Measurements from ENCODE around the gene JARID2. TPM values are rescaled to one million over a fixed set of nuclear protein-coding genes. Genes with fewer than 3 reads are reported as not detected.

The JARID2 gene
- total and polyA plus RNA-seq, 2 of the 13 experiments (the other 11 are each of a cell fraction or from before 2014, with no cell fraction given): 7.5 to 10.3 TPM

- no peak for TF ChIP-seq ZNF431 (CRISPR knock-in tag; IDR thresholded peaks at IDR 0.05; ENCODE audit: borderline replicate concordance, low read depth)
- TF ChIP-seq MAFF (IDR thresholded peaks at IDR 0.05; ENCODE audit: low read depth, low read length): no peak
- no peak for TF ChIP-seq KDM1A (CRISPR knock-in tag; IDR thresholded peaks at IDR 0.05)
- TF ChIP-seq PHF21A (CRISPR knock-in tag; IDR thresholded peaks at IDR 0.05): no peak
- TF ChIP-seq LRRFIP1 (CRISPR knock-in tag; conservative IDR thresholded peaks at IDR 0.05): no peak
- no peak for TF ChIP-seq HNF1B (CRISPR knock-in tag; IDR thresholded peaks at IDR 0.05)
Measured at GRCh38 chr6:15340105-15340601, 94.3 kb downstream of the JARID2 start (continued).

GRCh38 chr6:15340775-15341174 lies 94.9 kb downstream of the JARID2 start:
- 85% methylated on average over 4 of the region's 4 CpGs for WGBS (ENCODE audit: low lambda C conversion rate)
- Histone ChIP-seq H3K9me3 (ENCODE audit: low read length) (no peaks in the 10 kb centered on the region), H4K20me1 (ENCODE audit: insufficient read depth, low read length) (peaks cover 3% of the 10 kb centered on the region; the same call in 1 of the 2 replicates), H3K4me2 (ENCODE audit: low read depth, low read length) (no peak overlapping the region), H3K36me3 (replicated peaks in 1 of 2; ENCODE audit: control insufficient read depth in 1 of 2, insufficient read depth in 2 of 2, low read length in 2 of 2) (no peaks in the 10 kb centered on the region), H3K27ac (ENCODE audit: extremely low read length, insufficient read depth, low read length) (no peak overlapping the region), H3K4me3 (replicated peaks in 1 of 3; ENCODE audit: insufficient read depth in 1 of 3, low read depth in 2 of 3, low read length in 3 of 3) (no peak overlapping the region), H3K4me1 (ENCODE audit: insufficient read depth, low read length) (no peaks in the 10 kb centered on the region), H2AFZ (ENCODE audit: low read length) (no peak overlapping the region), H3K27me3 (ENCODE audit: control insufficient read depth in 1 of 2, insufficient read depth in 2 of 2, low read length in 2 of 2) (no peaks in the 10 kb centered on the region), H3K9ac (ENCODE audit: insufficient read depth, low read depth, low read length) (no peak overlapping the region), H3K79me2 (ENCODE audit: insufficient read depth, low read length) (peaks cover 24% of the 10 kb centered on the region)
- in situ Hi-C loops (cut with HindIII; ENCODE audit: extremely low pct_ligation_motif_present, low pct_unique_long_range_greater_than_20kb): no loop called here
- BruUV-seq (replicated peaks): no TSS peak
- ChIA-PET POLR2A (no interaction called here), CTCF (ENCODE audit: low intra/inter-chr PET ratio, low total read pairs) (no interaction called here)
- FAIRE-seq: no peak
- intact Hi-C loops (cut with micrococcal nuclease; ENCODE audit: unreplicated experiment): no loop called here
- no peak for ATAC-seq
- DNase-seq (ENCODE audit: low spot score): no peak
- no peak for TF ChIP-seq ELF4 (CRISPR knock-in tag; IDR thresholded peaks at IDR 0.05; ENCODE audit: borderline replicate concordance)
- TF ChIP-seq CENPT (CRISPR knock-in tag; IDR thresholded peaks at IDR 0.05; ENCODE audit: low read depth): no peak
- no peak for TF ChIP-seq ASH2L (IDR thresholded peaks at IDR 0.05; ENCODE audit: insufficient read length, low read depth, low read length)
- TF ChIP-seq HMG20A (CRISPR knock-in tag; IDR thresholded peaks at IDR 0.05; ENCODE audit: borderline replicate concordance): no peak
- no peak for TF ChIP-seq BRCA1 (CRISPR knock-in tag; IDR thresholded peaks at IDR 0.05)
- TF ChIP-seq MIER3 (CRISPR knock-in tag; IDR thresholded peaks at IDR 0.05; ENCODE audit: borderline replicate concordance): no peak
- TF ChIP-seq ZBTB46 (CRISPR knock-in tag; IDR thresholded peaks at IDR 0.05; ENCODE audit: borderline replicate concordance): no peak
- TF ChIP-seq ZMAT3 (CRISPR knock-in tag; conservative IDR thresholded peaks at IDR 0.05): no peak
- TF ChIP-seq ATF7-NPFF (CRISPR knock-in tag; IDR thresholded peaks at IDR 0.05; ENCODE audit: low read depth): no peak
- TF ChIP-seq AKAP8 (CRISPR knock-in tag; IDR thresholded peaks at IDR 0.05): no peak
- TF ChIP-seq E2F1 (CRISPR knock-in tag; IDR thresholded peaks at IDR 0.05): no peak
- no peak for TF ChIP-seq NFE2L1 (CRISPR knock-in tag; IDR thresholded peaks at IDR 0.05; ENCODE audit: borderline replicate concordance)

Data from HepG2 (cell line).